HG02973 (cell line): ENCODE data around the gene CEACAM21.

ENCODE experiments used
- ATAC-seq: cut with Tn5 transposase; IDR thresholded peaks from one replicate; pipeline ENCODE4 v1.9.1; 2021; ENCODE audit warnings: moderate library complexity; ENCODE audit not compliant: unreplicated experiment

The CEACAM21 gene

GRCh38 chr19:41584260-41584810 lies 8.4 kb downstream of the CEACAM21 start:
- ATAC-seq: no peak

DNA sequence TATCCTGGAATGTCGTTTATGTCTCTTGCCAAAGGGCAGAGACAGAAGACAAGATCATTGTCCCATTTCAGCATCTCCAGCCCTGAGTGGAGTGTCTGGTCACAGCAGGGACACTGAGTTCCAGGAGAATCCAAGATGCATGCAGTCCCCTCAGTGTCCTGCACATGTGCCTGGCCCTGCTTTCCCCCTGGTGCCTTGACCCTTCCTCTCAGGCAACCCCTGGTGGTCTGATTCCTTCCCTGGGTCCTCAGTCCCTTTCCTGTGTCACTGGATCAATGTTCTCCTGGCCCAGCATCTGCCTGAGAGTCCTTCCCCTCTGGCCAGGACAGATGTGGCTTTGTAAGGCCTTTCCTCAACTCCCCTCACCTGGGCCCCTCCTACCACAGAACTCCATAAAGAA lies 9.0 kb downstream of the CEACAM21 start:
- ATAC-seq: no peak

- ATAC-seq: no peak
Measured at GRCh38 chr19:41586064-41586463, 10.1 kb downstream of the CEACAM21 start.

- no peak for ATAC-seq
Measured at GRCh38 chr19:41587101-41587837, 11.3 kb downstream of the CEACAM21 start.

DNA sequence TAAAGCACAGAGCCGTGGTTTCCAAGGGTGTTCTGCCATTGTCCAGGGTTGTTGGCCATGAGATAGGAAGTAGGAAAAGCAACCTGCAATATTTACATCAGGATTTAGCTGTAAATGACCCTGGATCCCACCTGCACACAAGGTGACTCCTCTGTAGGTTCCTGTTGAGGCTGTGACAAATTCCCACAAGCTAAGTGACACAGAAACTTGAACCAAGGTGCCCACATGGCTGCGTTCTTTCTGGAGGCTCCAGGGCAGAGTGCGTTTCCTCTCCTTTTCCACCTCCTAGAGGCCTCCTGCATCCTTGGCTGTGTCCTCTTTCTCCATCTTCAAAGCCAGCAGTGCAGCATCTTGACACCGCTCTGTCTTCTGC lies 11.9 kb downstream of the CEACAM21 start:
- no peak for ATAC-seq

DNA sequence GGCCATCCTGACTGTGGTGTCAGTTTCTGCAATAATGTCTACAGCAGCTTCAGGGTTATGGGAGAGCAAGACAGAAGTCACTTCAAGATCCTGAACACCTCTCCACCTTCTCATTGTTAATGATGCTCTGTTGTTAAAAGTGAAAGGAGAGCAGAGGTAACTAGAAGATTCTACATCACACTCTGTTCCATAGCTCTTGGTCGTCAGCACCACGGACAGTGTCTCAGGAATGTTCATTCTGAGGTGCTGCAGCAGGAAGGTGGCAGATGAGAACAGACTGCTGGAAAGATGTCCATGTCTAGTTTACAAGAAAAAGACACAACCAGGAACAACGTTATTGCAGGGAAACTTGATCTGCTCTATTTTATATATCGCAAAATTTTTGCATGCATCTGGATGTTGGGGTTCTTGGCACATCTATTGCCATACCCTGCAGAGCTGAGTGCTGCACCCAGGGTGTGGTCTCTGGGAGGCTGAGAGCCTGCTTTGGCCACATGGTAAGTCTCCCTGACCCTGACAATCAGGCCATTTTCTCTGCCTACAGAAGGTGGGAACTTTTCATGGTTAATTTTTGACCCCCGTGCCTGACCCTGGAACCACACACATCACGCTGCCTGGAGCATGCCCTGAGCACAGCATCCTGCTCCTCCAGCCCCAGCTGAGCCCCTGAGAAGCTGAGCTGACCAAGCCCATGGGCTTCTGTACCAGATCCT lies 12.7 kb downstream of the CEACAM21 start:
- no peak for ATAC-seq

- no peak for ATAC-seq
Measured at GRCh38 chr19:41589371-41589770, 13.4 kb downstream of the CEACAM21 start.

- ATAC-seq: no peak
Measured at GRCh38 chr19:41590936-41591335, 15.0 kb downstream of the CEACAM21 start.

- ATAC-seq: no peak
Measured at GRCh38 chr19:41591951-41592562, 16.1 kb downstream of the CEACAM21 start.

GRCh38 chr19:41595258-41595889 lies 19.4 kb downstream of the CEACAM21 start:
- ATAC-seq: no peak

GRCh38 chr19:41595890-41596280 lies 19.9 kb downstream of the CEACAM21 start:
- no peak for ATAC-seq

DNA sequence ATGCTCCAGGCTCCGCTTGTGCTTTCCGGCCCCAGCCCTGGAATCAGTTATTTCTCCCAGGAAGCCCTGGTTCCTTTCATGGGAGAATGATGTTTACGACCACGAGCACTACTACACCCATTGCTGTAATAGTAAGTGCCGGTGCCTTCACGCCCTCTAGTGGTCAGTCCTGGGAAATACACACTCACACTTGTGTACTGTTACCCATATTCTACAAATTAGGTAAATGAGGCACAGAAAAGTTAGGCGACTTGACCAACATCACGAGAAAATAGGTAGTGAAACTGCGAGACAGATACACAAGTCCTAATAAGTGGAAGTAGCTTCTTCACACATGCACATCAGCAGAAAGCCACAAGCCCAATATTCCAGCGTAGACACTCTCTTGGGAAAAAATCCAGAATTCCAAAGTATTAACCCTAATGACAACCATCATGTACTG lies 21.7 kb downstream of the CEACAM21 start:
- no peak for ATAC-seq

DNA sequence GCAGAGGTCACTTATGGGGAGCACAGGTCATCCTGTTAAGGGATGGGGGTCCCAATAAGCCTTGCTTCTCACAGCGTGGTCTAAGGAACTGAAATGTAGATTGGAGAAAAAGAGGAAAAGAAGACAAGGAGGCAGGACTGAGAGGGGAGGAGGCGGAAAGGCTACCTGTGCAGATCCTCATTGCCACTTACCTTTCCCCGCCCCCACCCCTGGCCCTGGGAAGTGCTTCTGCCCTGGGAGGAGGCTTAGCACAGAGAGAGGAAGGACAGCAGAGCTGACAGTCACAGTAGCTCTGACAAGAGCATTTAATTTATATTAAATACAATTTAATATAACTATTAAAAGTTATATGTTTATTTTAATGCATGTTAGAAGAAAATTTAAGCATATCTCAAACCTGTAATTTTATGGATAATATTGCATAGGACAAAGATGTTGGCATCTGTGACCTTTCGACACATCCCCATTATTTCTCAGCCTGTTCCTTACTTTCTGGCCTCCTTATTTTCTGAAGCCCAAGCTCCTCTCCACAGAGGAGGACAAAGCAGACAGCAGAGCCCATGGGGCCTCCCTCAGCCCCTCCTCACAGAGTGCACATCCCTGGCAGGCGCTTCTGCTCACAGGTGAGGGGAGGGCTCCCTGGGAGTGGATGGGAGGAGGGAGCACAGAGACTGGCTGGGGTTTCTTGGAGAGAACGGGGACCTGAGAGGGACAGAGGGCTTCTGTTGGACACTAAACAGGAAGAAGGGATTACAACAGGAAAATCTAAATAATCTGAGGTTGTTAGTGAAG lies 23.4 kb downstream of the CEACAM21 start:
- ATAC-seq: no peak

DNA sequence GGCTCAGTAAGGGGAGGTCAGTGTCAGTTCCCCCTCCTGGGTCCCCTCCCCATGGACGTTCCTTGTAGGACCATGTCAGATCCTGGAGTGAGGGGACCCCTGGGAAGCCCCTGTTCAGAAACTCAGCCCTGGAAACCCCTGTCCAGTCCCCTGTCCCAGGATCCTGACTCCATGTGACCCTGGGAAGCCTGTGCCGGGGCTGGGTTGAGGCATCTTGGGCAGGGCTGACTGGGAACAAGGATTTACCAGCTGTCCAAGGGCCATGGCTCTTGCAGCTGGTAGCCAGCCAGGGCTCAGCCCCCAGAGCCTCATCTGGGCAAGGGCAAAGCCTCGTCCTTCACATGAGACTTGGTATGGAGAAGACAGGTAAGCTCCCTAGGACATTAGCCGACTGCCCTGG lies 25.8 kb downstream of the CEACAM21 start:
- ATAC-seq: no peak

DNA sequence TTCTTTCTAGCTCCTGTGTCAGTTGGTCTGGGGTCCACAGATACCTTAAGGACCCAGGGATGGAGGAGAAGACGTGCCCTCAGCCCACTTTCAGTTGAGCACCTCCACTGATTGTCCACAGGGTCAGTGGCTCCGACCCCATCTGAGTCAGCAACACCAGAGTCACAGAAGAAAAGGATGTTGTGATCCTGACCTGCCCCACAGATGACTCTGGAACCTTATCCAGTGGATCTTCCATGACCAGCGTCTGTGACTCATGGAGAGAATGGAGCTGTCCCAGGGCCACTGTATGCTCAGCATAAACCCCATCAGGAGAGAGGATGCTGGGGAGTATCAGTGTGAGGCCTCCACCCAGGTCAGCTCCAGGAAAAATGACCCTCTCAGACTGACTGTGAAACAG lies 28.9 kb downstream of the CEACAM21 start:
- ATAC-seq: no peak

DNA sequence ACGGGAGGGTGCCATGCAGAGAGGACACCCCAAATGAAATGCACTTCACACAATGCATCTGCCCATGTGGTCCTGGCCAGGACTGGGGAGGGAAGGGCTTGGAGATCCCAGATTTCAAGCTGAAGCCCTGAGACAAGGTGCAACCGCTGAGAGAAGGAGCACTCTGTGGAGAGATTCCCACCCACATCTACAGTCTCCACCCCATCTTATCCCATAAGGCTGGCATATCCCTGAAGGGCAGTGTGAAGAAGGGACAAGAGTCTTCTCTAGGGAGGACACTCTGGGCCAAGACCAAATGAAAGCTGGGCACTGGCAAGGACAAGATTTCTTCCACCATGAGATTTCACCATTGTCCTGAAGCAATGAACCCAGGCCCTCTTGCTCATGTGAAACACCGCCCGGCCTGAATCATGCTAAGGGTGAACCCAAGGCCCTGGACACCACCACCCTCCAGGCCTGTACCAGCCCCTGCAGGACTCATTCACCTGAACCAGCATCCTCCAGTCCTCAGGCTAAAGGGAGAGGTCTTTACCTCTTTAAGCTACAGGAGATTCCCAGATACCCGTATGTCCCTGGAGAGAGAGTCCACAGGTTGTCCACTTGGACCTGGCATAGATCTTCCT lies 30.4 kb downstream of the CEACAM21 start:
- no peak for ATAC-seq

DNA sequence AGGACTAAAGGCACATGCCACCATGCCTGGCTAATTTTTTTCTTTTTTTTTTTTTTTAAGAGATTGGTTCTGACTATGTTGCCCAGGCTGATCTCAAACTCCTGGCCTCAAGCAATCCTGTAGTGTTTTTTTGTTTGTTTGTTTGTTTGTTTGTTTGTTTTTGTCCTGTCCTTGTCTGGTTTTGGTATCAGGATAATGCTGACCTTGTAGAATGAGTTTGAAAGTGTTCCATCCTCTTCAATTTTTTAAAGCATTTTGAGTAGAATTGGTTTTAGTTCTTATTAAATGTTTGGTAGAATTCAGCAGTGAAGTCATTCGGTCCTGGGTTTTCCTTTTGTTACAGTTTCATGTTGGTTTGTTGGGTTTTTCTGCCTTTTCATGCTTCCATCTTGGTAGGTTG lies 31.7 kb downstream of the CEACAM21 start:
- no peak for ATAC-seq

GRCh38 chr19:41610789-41611188 lies 34.8 kb downstream of the CEACAM21 start:
- no peak for ATAC-seq

GRCh38 chr19:41612483-41612882 lies 36.5 kb downstream of the CEACAM21 start:
- ATAC-seq: no peak

DNA sequence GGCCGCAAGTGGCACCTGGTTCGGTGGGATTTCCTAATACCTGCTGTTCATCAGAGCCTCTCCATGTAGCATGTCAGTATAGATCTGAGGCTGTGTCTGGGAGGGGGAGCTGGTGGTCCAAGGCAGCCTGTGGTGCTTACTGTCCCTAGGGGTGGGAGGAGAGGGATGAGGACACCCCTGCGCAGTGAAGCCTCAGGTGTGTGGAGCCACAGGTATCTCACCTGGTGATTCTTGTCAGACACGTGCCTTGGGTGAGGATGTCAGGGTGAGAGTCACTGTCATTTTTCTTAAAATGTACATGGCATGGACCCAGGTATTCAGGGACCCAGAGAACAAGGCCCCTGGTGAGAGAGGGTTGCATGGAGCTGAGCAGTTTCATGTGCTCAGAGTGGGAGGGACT lies 39.2 kb downstream of the CEACAM21 start:
- no peak for ATAC-seq
